ENCODE results near the gene NPHP4. TPM values are rescaled to one million over a fixed set of nuclear protein-coding genes. Genes with fewer than 3 reads are reported as not detected.

Gene NPHP4
- polyA plus RNA-seq, 1 donor from 2014 or later = 0.71 TPM

DNA sequence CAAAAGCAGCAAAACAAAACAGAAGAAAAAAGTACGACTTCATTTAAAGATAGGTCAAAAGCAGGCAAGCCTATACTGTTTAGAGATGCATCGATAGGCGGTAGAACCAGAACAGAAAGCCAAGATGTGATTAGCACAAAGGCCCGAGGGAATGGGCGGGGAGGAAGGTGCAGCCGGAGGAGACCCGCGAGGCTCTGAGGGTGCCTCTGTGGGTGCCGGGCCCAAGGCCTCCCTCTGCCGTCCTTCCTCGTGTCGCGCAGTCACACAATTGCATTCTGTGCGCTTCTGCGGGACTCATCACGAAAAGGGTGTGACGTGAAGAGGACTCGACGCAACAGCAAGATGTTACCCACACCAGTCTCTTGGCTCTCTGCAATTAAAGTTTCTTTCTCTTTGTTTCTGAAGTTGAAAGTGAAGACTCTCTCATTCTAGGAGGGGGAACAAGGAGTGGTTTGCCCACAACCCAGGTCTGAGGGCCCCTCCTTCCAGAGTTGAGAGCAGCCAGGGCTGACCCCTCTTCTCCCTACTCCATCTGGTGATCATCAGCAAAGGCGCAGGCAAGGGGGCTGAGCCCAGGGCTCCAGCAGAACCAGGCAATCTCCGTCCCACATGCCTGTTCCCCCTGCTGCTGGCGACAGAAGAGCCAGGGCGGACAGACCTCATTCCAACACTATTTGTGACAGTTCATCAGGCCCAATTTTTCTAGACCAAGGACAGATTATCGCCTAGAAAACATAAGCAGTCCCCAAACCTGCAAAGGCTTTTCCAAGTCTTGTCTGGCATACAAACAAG, 41.0 kb downstream of the NPHP4 start:
- peaks cover 10% of the 10 kb centered on the region for H3K36me3 Mint-ChIP-seq
- peaks cover 14 to 15% (median 14%) of the 10 kb centered on the region in 3 donors for H3K4me1 Mint-ChIP-seq
- H3K4me3 Mint-ChIP-seq = peak overlapping the region in 2 of 4 donors; percentile 9 to 84
- H3K27ac Mint-ChIP-seq = no peak overlapping the region
- H3K9me3 Mint-ChIP-seq = no peaks in the 10 kb centered on the region
- peaks cover 1% of the 10 kb centered on the region for H3K27me3 Mint-ChIP-seq

- Mint-ChIP-seq H3K4me3 (peak overlapping the region in 2 of 4 donors; percentile 9 to 84), H3K27ac (no peak overlapping the region), H3K9me3 (no peaks in the 10 kb centered on the region), H3K27me3 (peaks cover 1% of the 10 kb centered on the region), H3K36me3 (peaks cover 13% of the 10 kb centered on the region), H3K4me1 (peaks cover 10 to 15% (median 11%) of the 10 kb centered on the region in 3 donors)
Measured at GRCh38 chr1:5950201-5950895, 41.9 kb downstream of the NPHP4 start.

DNA sequence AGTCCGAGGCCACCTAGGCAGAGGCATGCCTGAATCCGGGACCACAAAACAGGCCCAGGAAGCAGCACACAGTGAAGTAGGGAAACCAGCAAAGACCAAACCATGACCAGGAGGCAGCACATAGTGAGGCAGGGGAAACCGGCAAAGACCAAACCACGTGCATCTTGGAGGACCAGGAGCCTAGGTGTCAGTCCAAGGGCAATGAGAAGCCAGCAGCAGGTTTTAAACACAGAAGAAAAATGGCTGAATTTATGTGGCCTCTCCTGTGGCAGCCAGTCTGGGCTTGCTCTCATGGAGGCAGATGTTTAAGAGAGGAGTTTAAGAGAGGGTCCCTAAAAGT, 42.5 kb downstream of the NPHP4 start:
- peak overlapping the region in 1 of 4 donors; percentile 24 for H3K4me3 Mint-ChIP-seq
- H3K9me3 Mint-ChIP-seq = no peaks in the 10 kb centered on the region
- H3K27ac Mint-ChIP-seq = no peak overlapping the region
- peaks cover 4 to 9% (median 5%) of the 10 kb centered on the region in 3 donors for H3K4me1 Mint-ChIP-seq
- H3K36me3 Mint-ChIP-seq = peaks cover 12% of the 10 kb centered on the region
- peaks cover 1% of the 10 kb centered on the region for H3K27me3 Mint-ChIP-seq

DNA sequence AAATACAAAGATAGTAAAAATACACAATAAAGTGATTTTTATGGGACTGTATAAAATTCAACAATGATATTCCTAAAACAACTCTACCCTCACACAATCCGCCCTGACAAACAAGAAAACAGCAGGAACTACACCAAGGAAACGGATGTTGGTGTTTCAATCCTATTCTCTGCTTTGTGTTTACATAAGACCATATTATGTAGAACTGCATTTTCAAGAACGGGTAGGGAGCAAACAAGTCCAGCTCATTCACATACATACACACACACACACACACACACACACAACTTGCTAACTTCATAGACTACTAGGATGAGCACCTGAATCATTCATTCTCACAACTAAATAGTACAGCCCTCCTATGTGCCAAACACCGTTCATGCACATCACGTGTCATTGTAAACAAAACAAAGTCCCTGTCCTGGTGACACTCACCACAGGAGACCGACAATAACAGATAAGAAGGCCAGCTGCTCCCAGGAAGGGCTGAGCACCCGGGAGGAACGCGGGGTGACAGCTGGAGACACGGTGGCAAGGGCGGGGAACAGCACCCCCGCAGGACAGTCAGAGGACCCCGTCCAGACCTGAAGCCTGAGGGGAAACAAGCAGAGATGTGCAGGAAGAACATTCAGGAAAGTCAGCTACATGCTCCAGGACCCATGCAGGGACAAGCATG, 43.0 kb downstream of the NPHP4 start:
- Mint-ChIP-seq H3K27ac (no peak overlapping the region), H3K36me3 (peaks cover 12% of the 10 kb centered on the region), H3K27me3 (peaks cover 1% of the 10 kb centered on the region), H3K9me3 (no peaks in the 10 kb centered on the region), H3K4me1 (peaks cover 0 to 5% (median 0%) of the 10 kb centered on the region in 3 donors), H3K4me3 (peak overlapping the region in 1 of 4 donors; percentile 24)

- no peak overlapping the region for H3K4me3 Mint-ChIP-seq
- peaks cover 1% of the 10 kb centered on the region for H3K27me3 Mint-ChIP-seq
- no peak overlapping the region for H3K27ac Mint-ChIP-seq
- peaks cover 12% of the 10 kb centered on the region for H3K36me3 Mint-ChIP-seq
- H3K4me1 Mint-ChIP-seq = peaks cover 0 to 5% (median 0%) of the 10 kb centered on the region in 3 donors
- H3K9me3 Mint-ChIP-seq = no peaks in the 10 kb centered on the region
Measured at GRCh38 chr1:5948681-5949005, 43.6 kb downstream of the NPHP4 start.

GRCh38 chr1:5947978-5948680, 44.1 kb downstream of the NPHP4 start:
- no peak overlapping the region for H3K27ac Mint-ChIP-seq
- H3K36me3 Mint-ChIP-seq = peaks cover 12% of the 10 kb centered on the region
- H3K27me3 Mint-ChIP-seq = peaks cover 1% of the 10 kb centered on the region
- H3K4me1 Mint-ChIP-seq = peaks cover 0 to 5% (median 0%) of the 10 kb centered on the region in 3 donors
- H3K9me3 Mint-ChIP-seq = no peaks in the 10 kb centered on the region
- no peak overlapping the region for H3K4me3 Mint-ChIP-seq

DNA sequence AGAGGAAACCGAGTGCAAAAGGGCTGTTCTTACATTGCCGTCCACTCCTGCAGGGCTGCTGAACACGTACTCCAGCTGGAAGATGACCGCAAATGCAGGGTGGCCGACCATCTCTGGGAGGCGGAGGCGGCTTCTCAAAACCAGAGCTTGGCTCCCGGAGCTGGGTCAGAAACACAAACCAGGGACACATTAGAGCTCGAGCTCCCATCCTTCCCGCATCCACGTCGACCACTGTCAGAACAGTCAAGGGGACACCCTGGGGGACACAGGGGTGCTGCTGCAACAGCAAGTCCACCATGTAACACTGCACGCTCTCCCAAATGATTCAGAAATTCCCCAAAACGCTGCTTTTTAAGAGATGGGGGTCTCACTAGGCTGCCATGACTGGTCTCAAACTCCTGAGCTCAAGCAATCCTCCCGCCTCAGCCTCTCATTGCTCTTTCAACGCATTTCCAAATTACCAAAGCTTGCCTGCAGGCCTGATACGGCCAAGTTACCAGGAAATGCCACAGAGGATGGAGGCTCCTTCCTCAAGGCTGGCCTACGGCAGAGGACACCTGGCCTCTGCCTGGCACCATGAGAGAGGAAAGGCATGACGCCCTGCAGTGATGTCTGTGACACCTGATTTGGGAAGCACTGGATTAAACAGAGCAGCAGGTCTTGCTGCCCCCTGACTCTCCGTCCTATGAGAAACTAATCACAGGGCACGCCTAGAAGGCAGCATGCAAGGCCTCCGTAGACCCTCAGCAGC, 45.0 kb downstream of the NPHP4 start:
- Mint-ChIP-seq H3K4me1 (peaks cover 0 to 5% (median 0%) of the 10 kb centered on the region in 3 donors), H3K9me3 (no peaks in the 10 kb centered on the region)

DNA sequence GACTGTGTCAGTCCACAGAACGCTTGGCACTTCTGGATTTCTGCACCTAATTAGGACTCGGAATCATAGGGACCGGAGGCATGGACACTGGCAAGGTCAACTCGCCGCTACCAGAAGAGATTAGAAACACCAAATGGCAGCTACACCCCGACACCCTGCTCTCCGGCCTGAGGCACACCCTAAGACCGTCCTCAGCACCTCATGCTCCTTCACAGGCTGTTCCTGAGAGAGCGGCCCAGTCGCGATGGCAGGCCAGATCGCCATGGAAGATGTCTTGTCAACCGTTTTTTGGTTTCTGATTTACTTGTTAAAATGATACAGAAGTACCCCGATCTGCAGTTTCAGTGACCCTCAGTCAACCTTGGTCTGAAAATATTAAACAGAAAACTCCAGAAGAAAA, 46.8 kb downstream of the NPHP4 start:
- peaks cover 17% of the 10 kb centered on the region for H3K36me3 Mint-ChIP-seq
- H3K9me3 Mint-ChIP-seq = no peaks in the 10 kb centered on the region
- H3K27ac Mint-ChIP-seq = no peak overlapping the region
- H3K4me1 Mint-ChIP-seq = no peaks in the 10 kb centered on the region
- no peak overlapping the region for H3K4me3 Mint-ChIP-seq
- no peaks in the 10 kb centered on the region for H3K27me3 Mint-ChIP-seq

More for the DNA sequence above, 45.0 kb downstream of the NPHP4 start:
- peaks cover 12% of the 10 kb centered on the region for H3K36me3 Mint-ChIP-seq
- H3K4me3 Mint-ChIP-seq = no peak overlapping the region
- no peak overlapping the region for H3K27ac Mint-ChIP-seq
- no peaks in the 10 kb centered on the region for H3K27me3 Mint-ChIP-seq

- Mint-ChIP-seq H3K4me1 (no peaks in the 10 kb centered on the region), H3K27ac (no peak overlapping the region), H3K9me3 (no peaks in the 10 kb centered on the region), H3K36me3 (peaks cover 17% of the 10 kb centered on the region), H3K27me3 (no peaks in the 10 kb centered on the region), H3K4me3 (no peak overlapping the region)
Measured at GRCh38 chr1:5944843-5945167, 47.4 kb downstream of the NPHP4 start.

DNA sequence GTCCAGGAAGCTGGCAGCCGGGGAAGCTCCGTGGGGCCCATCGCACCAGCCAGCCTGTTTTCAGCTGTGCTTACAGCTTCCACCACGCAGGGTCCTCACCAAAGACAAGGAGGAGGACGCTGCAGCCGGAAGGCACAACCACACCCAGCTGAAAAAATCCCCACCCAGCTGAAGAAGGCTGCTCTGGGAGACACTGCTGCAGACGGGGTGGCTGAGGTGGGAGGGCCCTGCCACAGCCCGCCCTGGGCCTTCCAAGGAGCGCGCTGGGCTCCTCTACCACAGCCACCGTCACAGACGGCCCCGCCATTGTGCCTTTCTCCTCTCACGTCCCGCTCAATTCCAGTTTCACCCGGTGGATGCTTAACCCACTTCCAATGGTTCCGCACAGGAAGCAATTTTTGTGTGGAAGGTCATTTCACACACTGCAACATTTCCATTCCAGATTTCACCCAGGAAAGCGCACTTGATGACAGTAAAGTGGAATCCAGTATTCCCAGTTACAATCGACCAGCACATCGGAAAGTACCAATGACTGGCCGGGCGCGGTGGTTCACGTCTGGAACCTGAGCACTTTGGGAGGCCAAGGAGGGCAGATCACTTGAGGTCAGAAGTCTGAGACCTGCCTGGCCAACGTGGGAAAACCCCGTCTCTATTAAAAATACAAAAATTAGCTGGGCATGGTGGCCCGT, 47.9 kb downstream of the NPHP4 start:
- no peaks in the 10 kb centered on the region for H3K27me3 Mint-ChIP-seq
- H3K36me3 Mint-ChIP-seq = peaks cover 17% of the 10 kb centered on the region
- peak overlapping the region in 1 of 4 donors; percentile 28 for H3K4me3 Mint-ChIP-seq
- no peaks in the 10 kb centered on the region for H3K4me1 Mint-ChIP-seq
- H3K9me3 Mint-ChIP-seq = no peaks in the 10 kb centered on the region
- no peak overlapping the region for H3K27ac Mint-ChIP-seq

- H3K27me3 Mint-ChIP-seq = no peaks in the 10 kb centered on the region
- H3K4me3 Mint-ChIP-seq = no peak overlapping the region
- no peaks in the 10 kb centered on the region for H3K4me1 Mint-ChIP-seq
- H3K9me3 Mint-ChIP-seq = no peaks in the 10 kb centered on the region
- H3K27ac Mint-ChIP-seq = no peak overlapping the region
- H3K36me3 Mint-ChIP-seq = peaks cover 14% of the 10 kb centered on the region
Measured at GRCh38 chr1:5943343-5944124, 48.7 kb downstream of the NPHP4 start.

DNA sequence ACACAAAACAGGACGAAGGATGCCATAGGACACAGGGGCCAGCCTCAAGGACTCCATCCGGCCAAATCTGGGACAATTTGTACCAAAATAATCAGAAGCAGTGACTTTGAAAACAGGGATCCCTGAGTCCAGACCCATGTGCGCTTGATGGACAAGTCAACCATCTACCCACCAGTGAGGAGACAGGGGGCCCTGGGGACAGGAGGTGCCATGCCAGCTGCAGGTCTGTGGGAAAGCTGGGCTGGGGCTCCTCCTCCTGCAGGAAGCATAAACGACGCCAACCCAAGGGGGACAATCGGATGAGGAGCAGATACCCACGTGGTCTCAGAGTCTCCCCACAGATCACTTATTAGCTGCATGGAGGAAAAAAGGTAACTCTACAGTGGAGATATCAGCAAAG, 50.6 kb downstream of the NPHP4 start:
- Mint-ChIP-seq H3K27me3 (no peaks in the 10 kb centered on the region), H3K9me3 (no peaks in the 10 kb centered on the region), H3K27ac (no peak overlapping the region), H3K4me1 (no peaks in the 10 kb centered on the region), H3K36me3 (peaks cover 17% of the 10 kb centered on the region), H3K4me3 (no peak overlapping the region)

DNA sequence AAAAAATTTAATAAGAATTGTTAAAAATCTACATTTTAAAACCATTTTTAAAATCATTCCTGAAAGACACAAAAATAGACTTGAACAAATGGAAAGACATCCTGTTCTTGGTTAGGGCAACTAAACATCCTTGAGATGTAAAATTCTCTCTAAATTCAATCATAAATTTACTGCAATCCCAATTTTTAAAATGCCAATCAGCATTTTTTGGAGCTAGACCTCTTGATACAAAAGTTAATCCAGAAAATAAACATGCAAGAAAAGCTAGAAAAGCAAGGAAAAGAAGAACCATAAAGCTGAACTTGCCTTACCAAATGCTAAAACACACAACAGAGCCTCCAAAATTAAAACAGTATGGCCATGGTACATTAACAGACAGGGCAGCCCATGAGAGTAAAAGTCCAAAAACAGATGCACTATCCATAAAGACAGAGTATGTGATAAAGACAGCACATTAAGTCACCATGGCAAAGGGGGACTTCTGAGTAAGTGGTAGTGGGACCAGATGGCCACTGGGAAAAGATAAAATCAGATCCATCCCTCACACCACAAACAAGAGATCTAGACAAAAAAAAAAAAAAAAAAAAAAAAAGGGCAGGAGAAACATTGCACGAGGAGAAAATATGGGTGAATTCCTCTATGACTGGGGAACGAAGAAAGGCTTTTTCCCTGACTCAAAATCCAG, 51.4 kb downstream of the NPHP4 start:
- Mint-ChIP-seq H3K9me3 (no peaks in the 10 kb centered on the region), H3K4me3 (no peak overlapping the region), H3K27me3 (no peaks in the 10 kb centered on the region), H3K27ac (no peak overlapping the region), H3K36me3 (peaks cover 16% of the 10 kb centered on the region), H3K4me1 (no peaks in the 10 kb centered on the region)

All from IgD-negative memory B cell (primary cell).